ENCODE results near the gene RNF26. TPM values are rescaled to one million over a fixed set of nuclear protein-coding genes. Genes with fewer than 3 reads are reported as not detected.

Gene RNF26
- total RNA-seq, 3 donors from 2014 or later = 8.8 to 11.2 (median 9.7) TPM

DNA sequence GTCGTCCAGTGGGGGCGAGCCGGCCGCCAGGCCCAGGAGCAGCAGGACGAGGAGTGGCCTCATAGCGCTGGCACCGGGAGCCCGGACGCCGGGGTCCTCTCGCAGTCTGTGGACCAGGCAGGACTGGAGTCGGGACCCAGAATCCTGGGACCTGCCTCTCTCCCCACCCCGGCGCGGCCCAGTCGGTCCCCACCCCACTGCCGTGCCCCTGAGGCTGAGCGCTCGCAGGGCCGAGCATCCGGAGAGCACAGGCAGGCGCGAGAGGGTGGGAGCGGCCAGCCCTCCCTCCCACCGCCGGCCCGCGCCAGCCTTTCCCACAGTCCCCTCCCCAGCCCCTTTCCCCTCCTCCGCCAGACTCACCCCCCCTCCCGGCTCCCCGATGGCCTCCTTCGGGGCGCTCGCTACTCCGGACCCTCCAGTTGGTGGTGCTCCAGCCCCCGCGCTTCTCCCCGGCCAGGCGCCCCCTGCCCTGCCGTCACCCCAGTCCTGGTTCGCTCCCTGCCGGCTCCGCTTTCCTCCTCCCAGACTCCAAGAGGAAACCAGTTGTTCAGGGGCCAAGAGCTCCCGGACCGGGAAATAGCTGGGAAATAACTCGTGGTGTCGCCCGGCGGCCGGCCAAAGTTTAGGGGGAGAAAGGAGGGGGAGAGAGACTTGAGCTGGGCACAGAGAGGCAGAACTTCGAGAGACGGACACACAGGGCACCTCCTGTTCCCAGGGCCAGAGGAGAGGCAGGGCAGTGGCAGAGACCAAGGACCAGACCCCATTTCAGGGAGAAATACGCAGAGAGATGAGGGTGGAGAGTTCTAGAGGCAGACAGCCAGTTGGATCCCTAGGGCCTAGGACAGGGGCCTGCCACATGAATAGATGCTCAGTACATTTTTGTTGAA, 6.3 kb downstream of the RNF26 start, which contains the start of gene C1QTNF5:
Gene C1QTNF5, minus strand, starts transcription at position 549 of the 887 bp plus-strand sequence. Its CDS starts 486 bp downstream, at position 63.
- no peaks in the 10 kb centered on the region for H3K9me3 ChIP-seq
- intact Hi-C loops (cut with DNase I; ENCODE audit: low total_unique reads) = no loop called here
- H3K36me3 ChIP-seq = no peaks in the 10 kb centered on the region
- H3K27ac ChIP-seq = peak within 1 kb of the TSS; percentile 84 to 93
- H3K4me3 ChIP-seq = peak within 1 kb of the TSS; percentile 64 to 87 (median 81)
- H3K4me1 ChIP-seq = peaks cover under 1 to 10% of the 10 kb centered on the region in 2 donors
- DNase-seq (ENCODE audit: low spot score in 2 of 2) = peak; percentile 82 to 84
- H3K27me3 ChIP-seq = peaks cover 0 to 2% of the 10 kb centered on the region in 2 donors
- TF ChIP-seq POLR2A (IDR thresholded peaks at IDR 0.05) (no peak), POLR2AphosphoS5 (IDR thresholded peaks at IDR 0.05) (peak in 2 of 3 donors; percentile 14 to 33)
- TF ChIP-seq, protein P1, sequence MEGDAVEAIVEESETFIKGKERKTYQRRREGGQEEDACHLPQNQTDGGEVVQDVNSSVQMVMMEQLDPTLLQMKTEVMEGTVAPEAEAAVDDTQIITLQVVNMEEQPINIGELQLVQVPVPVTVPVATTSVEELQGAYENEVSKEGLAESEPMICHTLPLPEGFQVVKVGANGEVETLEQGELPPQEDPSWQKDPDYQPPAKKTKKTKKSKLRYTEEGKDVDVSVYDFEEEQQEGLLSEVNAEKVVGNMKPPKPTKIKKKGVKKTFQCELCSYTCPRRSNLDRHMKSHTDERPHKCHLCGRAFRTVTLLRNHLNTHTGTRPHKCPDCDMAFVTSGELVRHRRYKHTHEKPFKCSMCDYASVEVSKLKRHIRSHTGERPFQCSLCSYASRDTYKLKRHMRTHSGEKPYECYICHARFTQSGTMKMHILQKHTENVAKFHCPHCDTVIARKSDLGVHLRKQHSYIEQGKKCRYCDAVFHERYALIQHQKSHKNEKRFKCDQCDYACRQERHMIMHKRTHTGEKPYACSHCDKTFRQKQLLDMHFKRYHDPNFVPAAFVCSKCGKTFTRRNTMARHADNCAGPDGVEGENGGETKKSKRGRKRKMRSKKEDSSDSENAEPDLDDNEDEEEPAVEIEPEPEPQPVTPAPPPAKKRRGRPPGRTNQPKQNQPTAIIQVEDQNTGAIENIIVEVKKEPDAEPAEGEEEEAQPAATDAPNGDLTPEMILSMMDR (IDR thresholded peaks at IDR 0.05) = no peak

DNA sequence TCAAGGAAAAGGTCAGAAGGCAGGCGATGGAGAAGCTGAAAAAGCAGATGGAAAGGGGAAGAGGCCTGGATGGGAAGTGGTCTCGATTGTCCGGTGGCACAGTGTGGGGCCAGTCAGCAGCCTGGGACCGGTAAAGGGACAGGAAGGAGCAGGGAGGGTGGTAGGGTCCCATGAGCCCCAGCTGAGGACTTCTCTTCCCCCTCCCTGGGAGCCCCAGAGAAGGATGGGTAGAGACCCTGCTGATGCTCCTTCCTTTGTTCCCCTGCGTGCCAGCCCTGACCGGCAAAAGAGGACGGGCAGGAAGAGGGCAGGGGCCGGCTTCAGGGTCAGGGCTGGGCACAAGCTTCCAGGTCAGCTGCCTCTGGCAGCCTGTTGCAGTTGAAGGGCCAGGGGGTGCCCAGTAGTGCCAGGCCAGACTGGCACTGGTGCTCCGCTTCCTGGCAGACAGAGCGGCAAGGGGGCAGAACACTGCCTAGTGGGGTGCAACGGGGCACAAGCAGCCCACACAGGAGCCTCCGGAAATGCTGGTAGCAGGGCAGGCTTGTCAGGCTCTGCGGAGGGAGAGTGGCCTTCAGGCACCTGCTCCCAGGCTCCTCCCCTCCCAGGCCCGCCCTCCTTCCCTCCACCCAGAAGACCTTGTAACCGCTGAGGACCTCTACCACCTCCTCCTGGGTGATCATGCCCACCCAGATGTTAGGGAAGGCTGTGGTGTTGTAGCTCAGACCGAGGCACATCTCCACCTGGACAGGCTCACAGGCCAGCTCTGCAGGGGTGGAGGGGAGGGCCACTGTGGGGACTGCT, 7.1 kb downstream of the RNF26 start:
- peaks cover 0 to 2% of the 10 kb centered on the region in 2 donors for H3K27me3 ChIP-seq
- intact Hi-C loops (cut with DNase I; ENCODE audit: low total_unique reads) = no loop called here
- peaks cover 0 to 7% of the 10 kb centered on the region in 2 donors for H3K4me1 ChIP-seq
- peak overlapping the region in 2 of 3 donors; percentile 81 to 87 for H3K4me3 ChIP-seq
- no peaks in the 10 kb centered on the region for H3K36me3 ChIP-seq
- DNase-seq (ENCODE audit: low spot score in 2 of 2) = no peak
- TF ChIP-seq, protein P1 (IDR thresholded peaks at IDR 0.05) = no peak
- no peak for TF ChIP-seq POLR2A (IDR thresholded peaks at IDR 0.05)
- no peak for TF ChIP-seq POLR2AphosphoS5 (IDR thresholded peaks at IDR 0.05)
- H3K9me3 ChIP-seq = no peaks in the 10 kb centered on the region
- peak overlapping the region; percentile 84 to 93 for H3K27ac ChIP-seq

DNA sequence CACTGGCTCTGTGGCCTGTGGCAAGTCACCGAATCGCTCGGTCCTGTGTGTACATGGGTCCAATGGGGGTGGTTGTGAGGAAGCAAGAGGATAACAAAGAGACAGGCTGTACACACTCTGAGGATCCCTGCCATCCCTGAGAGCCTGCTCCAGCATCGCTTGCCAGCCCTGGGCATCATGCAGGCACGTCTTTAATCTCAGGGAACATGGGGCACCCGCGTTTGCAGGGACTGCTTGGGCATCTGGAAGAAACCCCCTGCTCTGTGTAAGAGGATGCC, 7.6 kb downstream of the RNF26 start:
- H3K9me3 ChIP-seq = no peaks in the 10 kb centered on the region
- H3K27ac ChIP-seq = no peak overlapping the region
- intact Hi-C loops (cut with DNase I; ENCODE audit: low total_unique reads) = no loop called here

DNA sequence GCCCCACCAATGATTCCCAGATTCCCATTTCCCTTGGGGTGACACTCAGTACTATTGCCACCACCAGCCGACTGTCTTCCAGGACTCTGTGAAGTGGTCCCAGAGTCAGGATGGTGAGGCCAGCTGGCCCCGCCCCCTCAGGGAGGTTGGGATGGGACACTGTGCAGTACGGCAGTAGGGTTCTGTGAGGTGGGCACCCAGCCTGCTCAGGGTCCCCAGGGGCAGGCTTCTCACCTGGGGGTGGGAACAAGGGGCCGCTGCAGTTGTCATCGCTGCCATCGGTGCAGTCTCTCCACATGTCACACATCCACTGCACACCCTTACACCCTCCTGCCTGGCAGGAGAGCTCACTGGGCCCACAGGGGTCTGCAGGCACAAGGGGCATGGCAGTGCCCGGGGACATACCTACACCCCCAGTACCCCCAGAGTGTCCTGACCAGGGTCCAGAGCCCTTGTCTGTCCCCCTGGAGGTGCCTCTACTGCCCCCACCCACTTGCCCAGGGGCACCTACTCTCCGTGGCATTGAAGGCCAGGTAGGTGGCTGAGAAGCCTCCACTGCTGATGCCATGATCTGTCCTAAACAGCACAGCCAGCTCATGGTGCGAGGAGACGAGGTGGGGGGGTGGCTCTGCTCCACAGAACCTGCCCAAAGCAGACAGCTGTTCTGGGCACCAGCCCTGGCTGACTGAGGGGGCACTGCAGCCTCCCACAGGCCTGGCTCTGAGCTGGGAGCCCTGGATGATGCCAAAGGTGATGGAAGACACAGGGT, 8.2 kb downstream of the RNF26 start:
- TF ChIP-seq, protein P1 (IDR thresholded peaks at IDR 0.05) = no peak
- TF ChIP-seq POLR2AphosphoS5 (IDR thresholded peaks at IDR 0.05) = no peak
- TF ChIP-seq POLR2A (IDR thresholded peaks at IDR 0.05) = no peak
- intact Hi-C loops (cut with DNase I; ENCODE audit: low total_unique reads) = no loop called here
- DNase-seq (ENCODE audit: low spot score in 2 of 2) = no peak

More for the DNA sequence above, 7.6 kb downstream of the RNF26 start:
- no peak for DNase-seq (ENCODE audit: low spot score in 2 of 2)
- TF ChIP-seq, protein P1 (IDR thresholded peaks at IDR 0.05) = no peak
- TF ChIP-seq POLR2A (IDR thresholded peaks at IDR 0.05) (no peak), POLR2AphosphoS5 (IDR thresholded peaks at IDR 0.05) (no peak)
- Histone ChIP-seq H3K36me3 (no peaks in the 10 kb centered on the region), H3K4me3 (no peak overlapping the region), H3K4me1 (peaks cover 0 to 7% of the 10 kb centered on the region in 2 donors), H3K27me3 (peaks cover 0 to 2% of the 10 kb centered on the region in 2 donors)

More for the DNA sequence above, 8.2 kb downstream of the RNF26 start:
- no peak overlapping the region for H3K27ac ChIP-seq
- H3K4me1 ChIP-seq = peaks cover 0 to 7% of the 10 kb centered on the region in 2 donors
- no peaks in the 10 kb centered on the region for H3K36me3 ChIP-seq
- no peaks in the 10 kb centered on the region for H3K9me3 ChIP-seq
- H3K4me3 ChIP-seq = no peak overlapping the region
- peaks cover 0 to 2% of the 10 kb centered on the region in 2 donors for H3K27me3 ChIP-seq
